Activated CD8-positive, alpha-beta memory T cell treated with anti-CD3 and anti-CD28 coated beads, Interleukin-2, amount 50 U/mL, for 24 hours (primary cell): ENCODE measurements around the gene VSTM2L.

Experiments
- DNase-seq: peaks from one replicate; pipeline ENCODE4 v3.0.0-alpha.2; 2020; ENCODE audit errors: extremely low read depth

Gene VSTM2L

DNA sequence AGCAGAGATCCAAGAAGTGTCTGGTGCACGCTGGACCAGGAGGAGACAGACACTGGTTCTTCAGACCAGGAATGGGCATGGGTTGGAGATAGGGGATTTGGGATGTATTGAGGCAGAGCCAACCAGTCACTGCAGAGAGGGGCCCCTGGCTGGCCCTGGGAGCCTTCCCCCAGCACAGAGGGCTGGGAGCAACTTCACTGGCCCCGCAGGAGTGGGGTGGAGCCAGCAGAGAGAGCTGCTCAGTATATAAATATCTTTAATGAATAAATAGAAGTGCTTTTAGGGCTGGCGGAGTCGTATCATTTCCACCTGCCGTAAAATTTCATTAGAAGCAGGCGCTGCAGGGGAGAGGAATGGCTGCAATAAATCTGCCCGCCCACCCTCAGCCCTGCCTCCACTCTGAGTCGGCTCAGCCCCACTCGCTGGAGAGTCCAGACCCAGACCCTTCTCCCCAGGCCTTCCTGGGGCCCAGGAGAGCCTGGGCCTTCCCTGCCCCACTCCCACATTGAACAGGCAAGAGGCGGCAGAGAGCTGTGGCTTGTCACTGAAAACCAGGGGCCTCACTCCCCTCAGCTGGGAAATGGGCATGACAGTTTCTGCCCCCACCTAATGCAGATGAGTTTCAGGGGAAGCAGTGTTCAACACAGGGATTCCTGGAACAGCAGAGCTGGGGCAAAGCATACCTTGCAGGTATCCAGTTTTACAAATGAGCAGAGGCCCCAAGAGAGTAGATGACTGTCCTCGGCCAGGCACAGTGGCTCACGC, 23.9 kb upstream of the VSTM2L start:
- no peak for DNase-seq

DNA sequence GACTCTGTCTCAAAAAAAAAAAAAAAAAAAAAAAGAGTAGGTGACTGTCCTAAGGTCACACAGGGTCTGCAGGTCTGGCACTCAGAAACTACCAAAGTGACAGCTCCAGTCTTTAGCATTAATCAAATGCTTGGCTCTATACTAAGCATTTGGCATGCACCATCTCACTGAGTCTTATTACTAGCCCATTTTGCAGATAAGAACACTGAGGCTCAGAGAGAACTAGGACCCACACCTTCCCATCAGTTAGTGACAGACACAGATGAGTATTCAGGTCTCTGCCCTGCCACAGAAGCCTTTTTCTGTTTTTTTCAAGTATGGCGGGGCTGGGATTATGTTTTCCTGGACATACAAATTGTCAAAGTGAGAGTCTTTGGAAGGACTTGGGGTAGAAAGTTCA, 23.1 kb upstream of the VSTM2L start:
- DNase-seq, result no peak

DNA sequence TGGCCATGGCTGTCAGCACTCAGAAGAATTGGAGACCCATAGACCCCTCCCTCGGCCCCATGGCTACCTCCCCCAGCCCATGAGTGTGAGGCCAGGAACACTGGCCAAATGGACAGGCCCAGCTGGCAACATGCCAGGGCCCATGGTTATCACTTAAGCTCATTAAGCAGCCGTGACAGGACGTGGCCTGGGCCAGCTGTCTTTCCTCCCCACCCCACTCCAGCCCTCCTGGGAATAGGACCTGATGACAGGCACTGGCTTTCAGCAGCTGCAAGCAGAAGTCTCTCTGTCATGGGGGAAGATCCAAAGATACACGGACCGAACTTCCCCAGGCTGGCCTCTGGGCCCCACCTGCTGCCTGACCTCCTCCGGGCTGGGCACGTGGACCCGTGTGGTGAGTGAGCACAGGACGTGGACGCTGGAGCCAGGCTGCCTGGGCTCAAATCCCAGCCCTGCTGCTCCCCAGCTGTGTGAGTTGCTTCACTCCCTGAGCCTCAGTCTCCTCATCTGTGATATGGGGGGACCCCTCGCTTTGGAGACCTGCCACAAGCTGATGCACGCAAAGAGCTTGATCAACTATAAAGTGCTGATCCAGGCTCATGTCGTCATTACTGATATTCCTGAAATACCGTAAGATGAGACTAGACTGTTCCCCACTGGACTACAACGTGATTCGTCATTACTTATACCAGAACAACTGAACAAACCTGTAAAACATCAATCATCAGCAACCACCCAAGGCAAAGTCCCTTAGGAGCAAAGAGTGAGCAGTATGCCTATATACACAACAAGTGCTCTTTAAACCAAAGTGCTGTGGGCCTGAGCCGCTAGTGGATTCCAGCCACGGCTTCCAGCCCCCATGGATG, 22.0 kb upstream of the VSTM2L start:
- no peak for DNase-seq

DNA sequence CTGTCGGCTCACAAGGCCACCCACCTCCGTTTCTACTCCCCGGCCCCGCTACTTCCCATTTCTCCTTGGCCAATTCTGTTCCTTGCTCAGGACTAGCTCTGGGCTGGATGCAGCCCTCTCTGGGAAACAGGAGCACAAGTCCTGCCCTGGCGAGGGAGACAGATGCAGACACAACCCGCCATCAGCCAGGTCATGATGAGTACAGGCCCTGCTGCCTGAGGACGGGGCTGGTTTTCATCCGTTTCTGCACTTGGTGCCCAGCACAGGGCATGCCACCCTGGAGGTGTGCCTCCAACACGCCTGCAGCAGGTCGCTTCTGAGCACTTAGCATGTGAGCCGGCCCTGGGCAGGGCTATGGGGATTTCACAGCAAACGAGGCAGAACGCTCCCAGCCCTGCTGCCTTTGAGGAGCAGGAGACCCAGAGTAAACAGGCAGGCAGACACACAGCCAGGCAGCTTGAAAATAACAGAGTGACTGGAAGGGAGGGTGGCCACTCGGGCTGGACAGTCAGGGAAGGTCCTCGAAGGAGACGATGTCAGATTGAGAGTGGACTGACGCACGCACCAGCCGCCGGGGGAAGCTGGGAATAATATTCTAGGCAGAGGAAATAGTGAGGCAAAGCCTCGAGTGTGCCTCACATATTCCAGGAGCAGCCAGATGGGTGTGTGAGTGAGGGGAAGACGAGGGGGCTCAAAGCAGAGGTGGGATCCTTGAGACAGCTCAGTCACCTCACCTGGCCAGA, 21.2 kb upstream of the VSTM2L start:
- no peak for DNase-seq

DNA sequence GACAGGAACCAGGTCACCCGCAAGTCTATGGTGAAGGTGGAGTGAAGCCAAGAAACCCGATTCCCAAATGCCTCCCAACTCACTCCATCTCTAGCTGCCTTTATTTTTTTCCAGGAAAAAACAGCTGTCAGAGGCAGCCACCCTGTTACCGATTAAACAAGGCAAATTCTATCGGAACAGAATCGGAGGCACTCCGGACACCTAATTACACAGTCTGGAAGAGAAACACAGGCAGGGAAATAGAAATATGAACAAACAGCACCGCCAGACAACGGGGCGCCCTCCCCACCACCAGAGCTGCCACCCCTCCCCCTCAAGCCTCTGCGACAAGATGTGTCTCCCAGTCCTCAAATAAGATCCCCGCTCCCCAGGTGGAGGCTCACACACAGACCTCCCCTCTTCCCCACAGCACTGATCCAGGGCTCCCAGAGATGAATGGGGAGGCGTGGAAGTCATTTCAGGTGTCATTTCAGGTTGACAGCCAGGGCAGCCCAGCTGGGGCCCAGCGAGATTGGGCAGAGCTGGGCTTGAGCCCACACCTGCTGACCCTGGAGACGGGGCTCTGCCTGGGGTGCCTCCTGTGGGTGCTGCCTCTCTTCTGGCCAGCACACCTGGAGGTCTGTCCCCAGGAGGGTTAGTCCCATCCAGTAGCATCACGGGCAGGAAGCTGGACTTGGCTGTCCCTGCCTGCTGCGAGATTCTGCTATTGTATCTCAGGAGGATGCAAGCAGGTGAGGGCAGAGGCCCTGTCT, 19.8 kb upstream of the VSTM2L start:
- DNase-seq, result no peak

DNA sequence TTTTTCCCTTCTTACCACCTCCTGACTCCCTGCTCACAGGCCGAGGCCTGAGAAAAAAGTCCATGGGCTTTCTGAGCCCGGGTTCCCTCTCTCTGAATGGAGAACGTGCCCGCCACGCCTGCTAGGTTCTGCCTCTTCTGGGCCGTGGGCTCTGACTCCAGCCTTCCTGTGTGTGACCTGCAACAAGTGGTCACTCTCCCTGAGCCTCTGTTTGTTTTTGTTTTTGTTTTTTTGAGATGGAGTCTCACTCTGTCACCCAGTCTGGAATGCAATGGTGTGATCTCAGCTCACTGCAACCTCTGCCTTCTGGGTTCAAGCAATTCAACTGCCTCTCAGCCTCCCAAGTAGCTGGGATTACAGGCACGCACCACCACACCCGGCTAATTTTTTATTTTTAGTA, 17.9 kb upstream of the VSTM2L start:
- DNase-seq, result no peak

DNA sequence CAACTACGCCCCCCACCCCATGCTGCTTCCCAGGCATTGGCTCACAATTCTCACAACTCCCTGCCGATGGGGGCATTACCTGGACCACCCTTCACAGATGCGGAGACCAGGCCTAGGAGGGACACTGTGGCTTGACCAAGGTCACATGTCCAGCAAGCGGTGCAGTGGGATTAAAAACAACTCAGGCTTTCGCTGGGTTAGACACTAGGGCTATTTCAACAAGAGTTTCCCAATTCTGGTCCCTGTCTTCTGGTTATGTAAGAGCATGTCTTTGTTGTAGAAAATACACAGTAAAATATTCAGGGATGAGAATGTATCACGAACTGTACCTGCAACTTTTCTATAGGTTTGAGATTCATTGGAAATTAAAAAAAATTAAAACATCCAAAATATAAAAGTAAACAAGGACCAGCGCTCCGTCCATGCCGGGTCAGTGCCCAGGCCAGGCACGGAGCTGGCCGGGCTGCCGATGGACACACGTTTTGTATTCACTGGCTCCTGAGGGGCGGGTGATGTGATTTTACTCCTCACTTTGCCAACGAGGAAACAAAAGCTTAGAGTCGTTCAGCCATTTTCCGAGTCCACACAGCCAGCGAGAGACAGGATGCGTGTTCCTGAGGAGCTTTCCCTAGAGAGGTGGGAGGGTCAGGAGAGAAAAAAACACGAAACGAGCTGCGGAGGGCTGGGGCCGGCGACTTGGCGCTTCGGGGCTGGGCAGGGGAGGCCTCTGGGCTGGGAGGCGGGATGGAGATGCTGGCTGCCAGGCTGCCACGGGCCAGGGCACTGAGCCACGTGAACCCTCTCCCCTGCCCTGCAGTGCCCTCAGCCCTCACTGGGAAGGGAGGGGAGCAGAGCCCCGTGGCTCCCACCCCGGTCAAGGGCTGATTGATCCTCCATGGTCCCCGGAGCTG, 17.1 kb upstream of the VSTM2L start:
- DNase-seq, result no peak

DNA sequence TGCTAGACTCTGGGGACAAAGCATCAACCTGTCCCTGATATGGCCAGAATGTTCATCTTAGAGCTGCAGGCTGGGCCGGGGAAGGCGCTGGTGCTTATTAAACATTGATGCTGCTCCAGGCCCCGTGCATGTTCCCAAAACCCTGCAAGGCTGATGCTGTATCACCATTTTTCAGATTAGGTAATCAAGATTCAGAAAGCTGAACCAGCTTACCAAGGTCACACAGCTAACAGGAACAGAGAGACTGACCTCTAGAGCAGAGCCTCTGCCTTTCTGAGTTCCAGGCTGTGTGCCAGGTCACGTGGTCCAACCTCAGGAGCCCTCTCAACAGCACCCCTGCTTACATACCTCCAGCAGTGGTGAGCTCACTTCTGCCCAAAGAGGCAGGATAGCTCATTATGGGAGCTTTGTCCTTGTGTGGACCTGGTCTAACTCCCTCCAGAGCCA, 16.1 kb upstream of the VSTM2L start:
- no peak for DNase-seq

DNA sequence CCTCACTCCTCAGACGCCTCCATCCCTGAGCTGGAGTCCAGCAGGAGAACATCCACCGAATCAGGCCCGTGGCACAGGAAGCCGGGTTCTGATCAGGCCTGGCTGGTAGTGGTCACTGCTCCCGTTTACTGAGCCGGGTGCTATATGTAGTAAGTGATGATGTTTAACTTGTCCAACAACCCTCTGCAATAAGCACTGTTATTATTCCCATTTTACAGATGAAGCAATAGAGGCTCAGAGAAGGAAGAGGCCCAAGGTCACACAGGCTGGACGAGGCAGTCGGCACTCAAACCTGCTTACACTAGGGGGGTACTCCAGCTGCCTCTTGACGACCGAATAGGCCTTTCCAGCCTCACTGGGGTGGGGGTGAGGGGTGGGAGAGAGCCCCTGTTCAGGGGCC, 14.3 kb upstream of the VSTM2L start:
- DNase-seq, result no peak

DNA sequence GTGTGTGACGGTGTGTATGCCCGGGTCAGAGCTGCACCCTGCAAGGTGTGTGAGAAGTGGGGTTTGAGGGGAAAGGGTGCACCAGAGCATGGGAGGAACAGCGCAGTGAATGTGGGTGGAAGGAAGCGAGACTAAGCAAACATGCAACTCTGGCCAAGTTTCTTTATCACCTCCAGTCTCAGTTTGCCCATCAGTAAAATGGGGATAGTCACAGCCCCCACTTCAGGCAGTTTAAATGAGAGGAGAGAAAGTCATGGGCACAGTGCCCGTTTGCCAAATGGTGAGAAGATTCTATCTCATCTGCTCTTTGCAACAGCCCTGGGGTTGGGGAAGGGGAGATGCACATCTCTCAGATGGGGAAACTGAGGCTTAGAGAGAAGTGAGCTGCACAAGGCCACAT, 12.8 kb upstream of the VSTM2L start:
- no peak for DNase-seq

DNA sequence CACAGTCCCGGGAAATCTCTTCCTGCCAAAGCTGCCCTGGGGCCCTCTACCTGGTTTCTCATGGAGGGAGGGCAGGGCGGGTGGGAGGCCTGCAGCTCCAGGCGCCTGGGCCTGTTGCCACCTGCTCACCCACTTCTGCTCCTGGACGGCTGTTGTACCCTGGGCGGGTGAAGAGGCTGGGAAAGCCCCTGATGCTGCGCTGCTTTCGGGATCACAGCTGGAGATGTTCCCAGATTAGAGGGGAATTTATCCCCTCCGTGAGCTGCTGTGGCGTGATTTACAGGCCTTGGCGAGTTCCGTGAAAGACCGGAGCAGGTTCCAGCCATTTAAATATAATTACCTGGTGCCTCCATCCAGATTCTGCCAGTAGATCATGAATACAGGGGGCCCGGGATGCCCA, 12.3 kb upstream of the VSTM2L start:
- DNase-seq, result no peak

DNA sequence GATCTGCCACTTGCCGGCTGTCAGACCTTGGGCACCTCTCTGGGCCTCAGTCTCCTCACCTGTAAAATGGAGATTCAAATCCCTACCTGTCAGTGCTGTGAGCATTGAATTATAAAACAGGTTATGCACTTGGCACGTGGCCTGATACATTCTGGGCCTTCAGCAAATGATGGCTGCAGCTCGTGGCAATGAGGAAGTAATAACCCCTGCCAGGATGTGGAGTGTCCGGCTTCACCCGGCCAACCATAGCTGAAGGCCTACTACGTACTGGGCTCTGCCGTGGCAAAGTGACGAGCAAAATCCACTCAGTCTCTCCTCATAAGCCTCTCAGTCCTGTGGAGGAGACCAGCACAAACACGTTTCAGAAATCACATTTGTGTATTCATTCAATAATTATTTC, 10.9 kb upstream of the VSTM2L start:
- DNase-seq, result no peak

DNA sequence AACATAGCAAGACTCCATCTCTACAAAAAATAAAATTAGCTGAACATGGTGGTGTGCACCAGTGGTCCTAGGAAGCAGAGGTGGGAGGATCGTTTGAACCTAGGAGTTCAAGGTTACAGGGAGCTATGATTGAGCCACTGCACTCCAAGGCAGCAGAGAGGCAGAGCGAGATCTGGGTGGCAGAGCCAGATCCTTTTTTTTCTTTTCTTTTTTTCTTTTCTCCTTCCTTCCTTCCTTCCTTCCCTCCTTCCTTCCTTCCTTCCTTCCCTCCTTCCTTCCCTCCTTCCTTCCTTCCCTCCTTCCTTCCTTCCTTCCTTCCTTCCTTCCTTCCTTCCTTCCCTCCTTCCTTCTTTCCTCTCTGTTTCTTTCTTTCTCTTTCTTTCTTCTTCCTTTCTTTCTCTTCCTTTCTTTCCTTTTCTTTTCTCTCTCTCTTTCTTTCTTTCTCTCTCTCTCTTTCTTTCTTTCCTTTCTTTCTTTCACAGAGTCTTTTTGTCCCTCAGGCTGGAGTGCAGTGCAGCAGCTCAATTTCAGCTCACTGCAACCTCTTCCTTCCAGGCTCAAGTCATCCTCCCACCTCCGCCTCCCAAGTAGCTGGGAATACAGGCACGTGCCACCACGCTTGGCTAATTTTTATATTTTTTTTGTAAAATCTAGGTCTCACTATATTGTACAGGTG, 9.2 kb upstream of the VSTM2L start:
- no peak for DNase-seq

DNA sequence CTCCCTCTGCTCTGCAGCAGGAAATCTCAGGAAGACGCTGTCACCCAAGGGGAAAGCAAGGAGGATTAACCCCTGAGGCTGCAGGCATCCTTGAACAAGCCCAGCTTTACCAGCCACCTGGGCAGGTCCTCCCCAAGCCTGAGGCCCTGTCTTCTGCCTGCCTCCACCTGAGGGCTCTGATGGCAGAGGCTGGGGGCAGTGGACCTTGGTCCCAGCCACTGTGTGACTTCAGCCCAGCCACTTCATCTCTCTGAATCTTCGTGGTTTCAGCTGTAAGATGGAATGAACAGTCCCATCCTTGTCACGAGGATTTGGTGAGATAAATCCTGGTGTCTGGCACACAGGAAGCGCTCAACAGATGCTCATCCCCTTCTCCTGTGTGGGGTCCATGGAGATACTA, 8.5 kb upstream of the VSTM2L start:
- no peak for DNase-seq

DNA sequence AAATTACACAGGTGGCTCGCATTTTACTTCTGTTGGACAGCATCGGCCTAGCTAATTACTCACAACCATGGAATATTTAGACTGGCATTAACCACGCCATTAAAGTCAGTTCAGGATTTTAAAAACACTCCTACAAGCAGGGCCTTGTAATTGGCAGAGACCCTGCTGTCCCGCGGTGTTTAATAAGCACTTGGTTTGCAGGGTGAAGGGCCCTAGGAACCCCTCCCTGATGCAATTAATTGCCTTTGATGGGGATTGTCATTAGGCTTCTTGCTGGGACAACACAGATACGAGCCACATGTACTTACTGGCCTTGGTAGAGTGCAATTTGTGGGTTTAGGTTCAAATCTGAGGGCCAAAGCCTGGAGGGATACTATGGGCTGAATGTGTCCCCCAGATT, 7.8 kb upstream of the VSTM2L start:
- no peak for DNase-seq

DNA sequence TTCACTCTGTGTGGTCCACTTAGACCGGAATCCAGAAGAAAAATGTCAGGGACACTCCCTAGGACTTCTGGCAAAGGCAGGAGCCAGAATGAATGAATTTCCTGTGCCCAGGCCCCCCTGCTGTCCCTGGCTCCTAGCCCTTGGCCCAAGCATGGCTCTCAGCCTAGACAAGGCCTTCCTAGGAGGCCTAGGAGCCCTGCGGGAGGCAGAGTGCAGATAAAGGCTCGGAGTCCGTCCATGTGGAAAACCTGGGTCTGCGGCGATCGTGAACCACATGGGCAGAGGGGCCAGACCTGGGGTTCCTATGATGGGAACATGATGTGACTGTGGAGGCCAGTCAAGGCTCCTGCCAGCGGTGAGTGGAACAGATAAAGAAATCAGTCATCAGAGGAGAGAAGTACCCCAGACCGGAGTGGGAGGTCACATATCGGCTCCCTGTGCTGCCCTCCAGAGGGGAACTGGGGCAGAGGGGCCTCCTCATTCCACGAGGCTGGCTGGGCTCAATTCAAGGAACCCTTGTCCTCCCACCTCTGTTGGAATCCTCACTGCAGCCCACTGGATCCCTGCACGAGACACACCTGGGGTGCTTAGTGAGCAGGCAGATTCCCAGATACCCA, 5.9 kb upstream of the VSTM2L start:
- no peak for DNase-seq

DNA sequence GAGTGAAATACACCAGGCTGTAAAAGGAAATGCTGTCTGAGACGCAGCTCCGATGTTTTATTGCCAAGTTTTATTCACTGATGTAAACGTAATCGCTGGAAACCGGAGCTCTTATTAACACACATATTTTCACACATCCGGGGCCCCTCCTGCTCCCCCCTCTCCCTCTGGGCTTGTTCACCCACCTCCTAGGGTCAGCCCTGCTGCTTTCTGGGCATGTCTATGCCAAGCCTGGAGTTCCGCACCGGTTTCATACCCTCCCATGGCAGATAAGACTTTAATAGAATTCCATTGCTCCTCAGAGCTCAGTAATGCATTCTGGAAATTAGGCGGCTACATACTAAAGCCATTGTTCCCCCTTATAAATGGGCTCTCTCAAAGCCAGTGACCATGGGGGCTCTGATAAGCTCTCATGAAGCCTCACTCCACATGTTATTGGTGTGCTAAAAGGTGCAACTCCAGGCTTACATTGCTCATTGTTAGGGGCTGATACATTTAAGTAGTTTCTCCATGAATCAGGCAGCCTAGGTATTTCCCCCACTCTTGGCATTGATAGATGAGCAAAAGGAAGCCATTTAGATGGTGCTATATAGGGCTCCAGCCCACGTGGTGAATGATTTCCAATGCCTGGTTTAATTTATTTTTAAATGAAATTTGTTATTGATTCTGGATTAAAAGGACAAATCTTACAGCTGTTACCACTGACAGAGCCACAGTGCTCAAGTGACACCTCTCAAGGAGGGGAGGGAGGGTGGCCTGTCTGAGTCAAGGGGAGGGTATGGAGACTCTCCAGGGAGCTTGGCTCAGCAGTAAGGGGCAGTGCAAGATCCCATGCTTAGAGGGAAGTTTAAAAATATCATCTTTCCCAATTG, 4.5 kb upstream of the VSTM2L start:
- no peak for DNase-seq
